ENCODE results near the gene NIP7.

NIP7 gene

DNA sequence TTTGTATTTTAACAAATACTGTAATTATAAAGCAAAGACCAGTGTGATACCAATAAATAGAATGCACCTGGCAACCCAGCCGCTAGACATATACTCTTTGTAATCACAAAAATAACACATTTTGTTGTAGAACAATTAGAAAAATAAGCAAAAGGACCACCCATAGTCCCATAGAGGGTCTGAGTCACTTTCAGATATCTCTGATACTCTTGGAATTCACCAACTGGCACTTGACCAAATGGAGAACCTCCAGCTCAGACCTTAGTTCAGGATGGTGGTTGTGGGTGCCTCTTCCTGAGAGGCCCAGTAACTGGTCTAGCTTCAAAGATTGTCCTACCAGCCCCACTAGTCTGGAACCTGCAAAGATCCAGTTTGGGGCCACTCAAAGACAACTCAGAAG is 47.0 kb downstream of the NIP7 start:
- no peak overlapping the region for H3K4me3 ChIP-seq (replicated peaks; ENCODE audit: low read depth, low read length)
- TF ChIP-seq, protein P1, sequence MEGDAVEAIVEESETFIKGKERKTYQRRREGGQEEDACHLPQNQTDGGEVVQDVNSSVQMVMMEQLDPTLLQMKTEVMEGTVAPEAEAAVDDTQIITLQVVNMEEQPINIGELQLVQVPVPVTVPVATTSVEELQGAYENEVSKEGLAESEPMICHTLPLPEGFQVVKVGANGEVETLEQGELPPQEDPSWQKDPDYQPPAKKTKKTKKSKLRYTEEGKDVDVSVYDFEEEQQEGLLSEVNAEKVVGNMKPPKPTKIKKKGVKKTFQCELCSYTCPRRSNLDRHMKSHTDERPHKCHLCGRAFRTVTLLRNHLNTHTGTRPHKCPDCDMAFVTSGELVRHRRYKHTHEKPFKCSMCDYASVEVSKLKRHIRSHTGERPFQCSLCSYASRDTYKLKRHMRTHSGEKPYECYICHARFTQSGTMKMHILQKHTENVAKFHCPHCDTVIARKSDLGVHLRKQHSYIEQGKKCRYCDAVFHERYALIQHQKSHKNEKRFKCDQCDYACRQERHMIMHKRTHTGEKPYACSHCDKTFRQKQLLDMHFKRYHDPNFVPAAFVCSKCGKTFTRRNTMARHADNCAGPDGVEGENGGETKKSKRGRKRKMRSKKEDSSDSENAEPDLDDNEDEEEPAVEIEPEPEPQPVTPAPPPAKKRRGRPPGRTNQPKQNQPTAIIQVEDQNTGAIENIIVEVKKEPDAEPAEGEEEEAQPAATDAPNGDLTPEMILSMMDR (IDR thresholded peaks at IDR 0.05; ENCODE audit: insufficient read depth, low read length, poor library complexity, severe bottlenecking) = no peak
- no peak for DNase-seq (ENCODE audit: extremely low read depth, insufficient read length)

More for the DNA sequence above, 47.0 kb downstream of the NIP7 start:
- H3K27me3 ChIP-seq (replicated peaks; ENCODE audit: control insufficient read depth, insufficient read depth, low read length) = no peaks in the 10 kb centered on the region
- peaks cover 3% of the 10 kb centered on the region for H3K36me3 ChIP-seq (ENCODE audit: control insufficient read depth, insufficient read depth, low read length)

Measured in GM06990 (cell line).